HEK293 (cell line): ENCODE measurements around the gene PDE2A.

Experiments used
- CTCF ChIA-PET: fragments of 350-600 bp; formaldehyde crosslinking; extraction: SDS; loops from one replicate; lab custom pipeline; 2021; ENCODE audit warnings: antibody characterized with exemption; lab: Yijun Ruan, JAX
- POLR2A ChIA-PET: fragments of 300-600 bp; formaldehyde crosslinking; extraction: SDS; loops from one replicate; lab custom pipeline; 2020; ENCODE audit warnings: antibody characterized with exemption, inconsistent platforms; lab: Yijun Ruan, JAX
- H3K27ac ChIP-seq: fragments of 200-500 bp; sonication (Bioruptor generic); 2 replicates; pipeline ENCODE4 v1.5.1; 2014; ENCODE audit warnings: low read depth, low read length, control low read depth, inconsistent platforms; ENCODE audit errors: extremely low read depth
- H3K36me3 ChIP-seq, 2 experiments: fragments of 200-500 bp in 1 of 2; sonication (Bioruptor generic) in 1 of 2; 1 replicate in 1 of 2; 2 replicates in 1 of 2; pipeline ENCODE4 v1.5.1; 2014 to 2017; ENCODE audit warnings: inconsistent platforms in 2 of 2, low read length in 2 of 2; ENCODE audit not compliant: control insufficient read depth in 2 of 2, insufficient read depth in 1 of 2
- H3K4me1 ChIP-seq: fragments of 200-500 bp; sonication (Bioruptor generic); 2 replicates; pipeline ENCODE4 v1.5.1; 2014; ENCODE audit warnings: mild to moderate bottlenecking, low read length, inconsistent platforms; ENCODE audit not compliant: control insufficient read depth, insufficient read depth
- H3K4me3 ChIP-seq: 2 replicates; pipeline ENCODE4 v1.5.1; 2011; ENCODE audit warnings: low read depth, mild to moderate bottlenecking, control low read depth, low read length, moderate library complexity
- H3K9me3 ChIP-seq: fragments of 200-500 bp; sonication (Bioruptor generic); 2 replicates; pipeline ENCODE4 v1.5.1; 2014; ENCODE audit warnings: low read depth, low read length, inconsistent platforms; ENCODE audit not compliant: control insufficient read depth, insufficient read depth
- GFI1B ChIP-seq: fragments of 450-650 bp; formaldehyde crosslinking; IDR thresholded peaks from 2 replicates; pipeline ENCODE4 v1.5.1; 2016; ENCODE audit warnings: missing biosample characterization, missing genetic modification characterization
- GLIS1 ChIP-seq: fragments of 450-650 bp; formaldehyde crosslinking; IDR thresholded peaks from 2 replicates; pipeline ENCODE4 v1.5.1; 2016; ENCODE audit warnings: missing biosample characterization, missing genetic modification characterization
- HOXA7 ChIP-seq: sonication (generic); formaldehyde crosslinking; IDR thresholded peaks from 2 replicates; pipeline ENCODE4 v1.8.1; 2022; ENCODE audit warnings: missing genetic modification reagents, borderline replicate concordance
- HOXC10 ChIP-seq: sonication (generic); formaldehyde crosslinking; IDR thresholded peaks from 2 replicates; pipeline ENCODE4 v1.8.1; 2023; ENCODE audit warnings: mild to moderate bottlenecking, missing genetic modification reagents
- INSM2 ChIP-seq: fragments of 450-650 bp; formaldehyde crosslinking; IDR thresholded peaks from 2 replicates; pipeline ENCODE4 v1.5.1; 2016; ENCODE audit warnings: missing biosample characterization, missing genetic modification characterization
- SCRT1 ChIP-seq: fragments of 450-650 bp; formaldehyde crosslinking; IDR thresholded peaks from 2 replicates; pipeline ENCODE4 v1.5.1; 2016; ENCODE audit warnings: missing biosample characterization, missing genetic modification characterization, borderline replicate concordance
- WT1 ChIP-seq: fragments of 450-650 bp; formaldehyde crosslinking; IDR thresholded peaks from 2 replicates; pipeline ENCODE4 v1.5.1; 2016; ENCODE audit warnings: missing biosample characterization, missing genetic modification characterization
- ZBTB1 ChIP-seq: fragments of 450-650 bp; formaldehyde crosslinking; IDR thresholded peaks from 2 replicates; pipeline ENCODE4 v1.5.1; 2016; ENCODE audit warnings: missing biosample characterization, missing genetic modification characterization
- ZFP3 ChIP-seq: fragments of 450-650 bp; formaldehyde crosslinking; IDR thresholded peaks from 2 replicates; pipeline ENCODE4 v1.5.1; 2016; ENCODE audit warnings: low read depth, missing biosample characterization, missing genetic modification characterization
- ZIC2 ChIP-seq: fragments of 450-650 bp; formaldehyde crosslinking; IDR thresholded peaks from 2 replicates; pipeline ENCODE4 v1.5.1; 2016; ENCODE audit warnings: missing biosample characterization, missing genetic modification characterization
- ZNF184 ChIP-seq: fragments of 450-650 bp; IDR thresholded peaks from 2 replicates; pipeline ENCODE4 v1.5.1; 2018; ENCODE audit warnings: missing biosample characterization, mild to moderate bottlenecking, missing genetic modification characterization
- ZNF211 ChIP-seq: fragments of 450-650 bp; formaldehyde crosslinking; IDR thresholded peaks from 2 replicates; pipeline ENCODE4 v1.5.1; 2016; ENCODE audit warnings: low read depth, missing biosample characterization, missing genetic modification characterization
- ZNF23 ChIP-seq: fragments of 450-650 bp; formaldehyde crosslinking; IDR thresholded peaks from 2 replicates; pipeline ENCODE4 v1.5.1; 2016; ENCODE audit warnings: missing biosample characterization, missing genetic modification characterization, borderline replicate concordance
- ZNF335 ChIP-seq: fragments of 450-650 bp; formaldehyde crosslinking; conservative IDR thresholded peaks from 2 replicates; pipeline ENCODE4 v1.5.1; 2016; ENCODE audit warnings: missing biosample characterization, missing genetic modification characterization
- ZNF362 ChIP-seq: fragments of 450-650 bp; formaldehyde crosslinking; IDR thresholded peaks from 2 replicates; pipeline ENCODE4 v1.5.1; 2016; ENCODE audit warnings: missing biosample characterization, missing genetic modification characterization
- ZNF391 ChIP-seq: fragments of 450-650 bp; formaldehyde crosslinking; IDR thresholded peaks from 2 replicates; pipeline ENCODE4 v1.5.1; 2016; ENCODE audit warnings: low read depth, missing biosample characterization, missing genetic modification characterization, borderline replicate concordance
- ZNF394 ChIP-seq: fragments of 450-650 bp; formaldehyde crosslinking; IDR thresholded peaks from 2 replicates; pipeline ENCODE4 v1.5.1; 2016; ENCODE audit warnings: missing biosample characterization, missing genetic modification characterization, mild to moderate bottlenecking, moderate library complexity, borderline replicate concordance
- ZNF48 ChIP-seq: fragments of 450-650 bp; formaldehyde crosslinking; IDR thresholded peaks from 2 replicates; pipeline ENCODE4 v1.5.1; 2016; ENCODE audit warnings: missing biosample characterization, missing genetic modification characterization
- ZNF549 ChIP-seq: fragments of 450-650 bp; IDR thresholded peaks from 2 replicates; pipeline ENCODE4 v1.5.1; 2018; ENCODE audit warnings: missing biosample characterization, missing genetic modification characterization, mild to moderate bottlenecking, inconsistent platforms, moderate library complexity
- ZNF585B ChIP-seq: fragments of 450-650 bp; formaldehyde crosslinking; IDR thresholded peaks from 2 replicates; pipeline ENCODE4 v1.5.1; 2016; ENCODE audit warnings: missing biosample characterization, missing genetic modification characterization
- ZNF621 ChIP-seq: fragments of 450-650 bp; formaldehyde crosslinking; IDR thresholded peaks from 2 replicates; pipeline ENCODE4 v1.5.1; 2017; ENCODE audit warnings: missing biosample characterization, missing genetic modification characterization
- ZNF626 ChIP-seq: fragments of 450-650 bp; sonication (Bioruptor Pico); formaldehyde crosslinking; IDR thresholded peaks from 2 replicates; pipeline ENCODE4 v1.5.1; 2018; ENCODE audit warnings: missing biosample characterization, missing genetic modification characterization, inconsistent platforms
- ZNF629 ChIP-seq: fragments of 450-650 bp; formaldehyde crosslinking; IDR thresholded peaks from 2 replicates; pipeline ENCODE4 v1.5.1; 2017; ENCODE audit warnings: missing biosample characterization, missing genetic modification characterization
- ZNF791 ChIP-seq: fragments of 450-650 bp; formaldehyde crosslinking; IDR thresholded peaks from 2 replicates; pipeline ENCODE4 v1.5.1; 2016; ENCODE audit warnings: missing biosample characterization, missing genetic modification characterization

The PDE2A gene

GRCh38 chr11:72706579-72706978 lies 32.4 kb upstream of the PDE2A start:
- H3K4me1 ChIP-seq: no peaks in the 10 kb centered on the region
- no peak overlapping the region for H3K27ac ChIP-seq
- no peaks in the 10 kb centered on the region for H3K9me3 ChIP-seq
- TF ChIP-seq ZNF549 (tag by site-specific recombination) (no peak), WT1 (no peak), ZNF791 (tag by site-specific recombination) (no peak), INSM2 (no peak), SCRT1 (tag by site-specific recombination) (no peak), ZNF629 (tag by site-specific recombination) (no peak), ZBTB1 (tag by site-specific recombination) (no peak)
- ChIA-PET POLR2A (no interaction called here), CTCF (interaction anchor here (0.7 kb wide), 1 partner anchor 120 kb away, joined by 3 read pairs; no protein-coding TSS in a partner anchor)
- peaks cover 0 to 87% of the 10 kb centered on the region in 2 experiments; a peak in 1 of 3 replicates for H3K36me3 ChIP-seq
- no peak overlapping the region for H3K4me3 ChIP-seq

GRCh38 chr11:72705442-72706365 lies 31.5 kb upstream of the PDE2A start:
- H3K4me3 ChIP-seq: no peak overlapping the region
- TF ChIP-seq ZNF48 (tag by site-specific recombination): no peak
- no peak for TF ChIP-seq ZNF362
- no peak for TF ChIP-seq HOXA7 (CRISPR knock-in tag)
- TF ChIP-seq GFI1B (tag by site-specific recombination): no peak
- no peak for TF ChIP-seq ZNF626 (tag by site-specific recombination)
- TF ChIP-seq ZNF621: no peak
- no peak for TF ChIP-seq ZNF391
- no peak for TF ChIP-seq ZNF184 (tag by site-specific recombination)
- TF ChIP-seq ZNF335: no peak
- TF ChIP-seq ZNF211 (tag by site-specific recombination): no peak
- TF ChIP-seq GLIS1 (tag by site-specific recombination): peak; percentile 86
- no peak for TF ChIP-seq ZFP3
- TF ChIP-seq ZNF585B: no peak
- TF ChIP-seq HOXC10: no peak
- TF ChIP-seq ZNF23 (tag by site-specific recombination): no peak
- TF ChIP-seq ZNF394 (tag by site-specific recombination): no peak
- peak; percentile 74 for TF ChIP-seq ZIC2
- ChIA-PET CTCF (interaction anchor here (0.7 kb wide), 1 partner anchor 119 kb away, joined by 3 read pairs; no protein-coding TSS in a partner anchor), POLR2A (interaction anchor here (0.6 kb wide), 1 partner anchor 88 kb away, joined by 4 read pairs; the partner anchor contains the start of gene STARD10)
- H3K36me3 ChIP-seq: peaks cover 0 to 86% of the 10 kb centered on the region in 2 experiments; a peak in 1 of 3 replicates
- no peaks in the 10 kb centered on the region for H3K4me1 ChIP-seq
- no peaks in the 10 kb centered on the region for H3K9me3 ChIP-seq
- no peak overlapping the region for H3K27ac ChIP-seq
